Urothelium cell line (cell line): ENCODE results near the gene SPTAN1.

ENCODE experiments used
- DNase-seq: peaks from one replicate; pipeline ENCODE4 v3.0.0; 2011; ENCODE audit warnings: low spot score, mixed read lengths
- FAIRE-seq: peaks from 2 replicates; lab custom pipeline; 2011; peaks lifted over from hg19 to GRCh38; lab: Jason Lieb, UNC

The SPTAN1 gene

DNA sequence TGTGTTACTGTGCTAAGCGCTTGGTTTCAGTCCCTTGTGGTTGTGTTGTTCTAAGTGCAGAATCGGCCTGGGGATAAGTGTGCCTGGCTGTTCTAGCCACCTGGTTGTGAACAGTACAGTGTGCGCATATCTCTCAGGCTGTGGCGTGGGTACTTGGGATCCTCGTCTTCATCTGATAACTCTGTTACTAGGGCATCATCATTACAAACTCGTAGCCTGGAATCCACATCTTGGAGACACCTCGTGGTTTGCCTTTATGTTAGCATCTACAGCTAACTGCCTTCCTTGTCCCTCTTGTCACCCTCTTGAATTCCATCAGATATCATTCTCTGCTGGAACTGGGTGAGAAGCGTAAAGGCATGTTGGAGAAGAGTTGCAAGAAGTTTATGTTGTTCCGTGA, 41.5 kb downstream of the SPTAN1 start:
- DNase-seq (no peak), FAIRE-seq (no peak)

DNA sequence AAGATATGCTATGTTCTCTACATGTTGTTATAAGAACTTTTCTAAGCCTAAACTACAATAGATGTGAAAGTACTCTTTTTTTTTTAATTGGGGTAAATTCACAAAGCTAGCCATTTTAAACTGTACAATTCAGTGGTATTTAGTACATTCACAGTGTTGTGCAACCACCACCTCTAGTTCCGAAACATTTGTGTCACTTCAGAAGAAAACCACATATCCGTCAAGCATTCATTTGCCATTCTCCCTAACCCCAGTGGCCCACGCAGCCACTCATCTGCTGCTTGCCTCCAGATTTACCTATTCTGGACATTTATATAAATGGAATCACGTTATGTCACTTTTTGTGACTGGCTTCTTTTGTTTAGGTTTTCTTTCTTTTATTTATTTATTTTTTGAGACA, 43.1 kb downstream of the SPTAN1 start:
- no peak for DNase-seq
- no peak for FAIRE-seq

DNA sequence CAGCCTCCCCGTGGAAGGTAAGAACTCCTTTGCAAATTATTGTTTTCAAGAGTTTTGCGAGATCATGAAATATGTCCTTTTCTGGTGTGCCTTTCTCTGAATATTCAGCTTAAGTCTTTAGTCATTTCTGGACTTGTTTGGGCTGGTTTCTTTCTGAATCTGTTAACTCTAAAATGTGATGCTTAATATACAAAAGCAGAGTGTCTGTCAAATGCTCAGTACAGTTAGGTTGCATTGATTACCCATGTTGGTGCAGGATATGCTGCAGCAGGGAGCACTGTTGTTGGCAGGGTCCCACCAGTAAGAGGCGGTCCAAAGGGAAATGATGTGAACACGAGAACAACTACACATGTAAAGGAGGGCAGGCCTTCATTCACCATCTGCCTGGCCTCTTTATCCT, 47.7 kb downstream of the SPTAN1 start:
- FAIRE-seq, result no peak
- DNase-seq, result no peak

DNA sequence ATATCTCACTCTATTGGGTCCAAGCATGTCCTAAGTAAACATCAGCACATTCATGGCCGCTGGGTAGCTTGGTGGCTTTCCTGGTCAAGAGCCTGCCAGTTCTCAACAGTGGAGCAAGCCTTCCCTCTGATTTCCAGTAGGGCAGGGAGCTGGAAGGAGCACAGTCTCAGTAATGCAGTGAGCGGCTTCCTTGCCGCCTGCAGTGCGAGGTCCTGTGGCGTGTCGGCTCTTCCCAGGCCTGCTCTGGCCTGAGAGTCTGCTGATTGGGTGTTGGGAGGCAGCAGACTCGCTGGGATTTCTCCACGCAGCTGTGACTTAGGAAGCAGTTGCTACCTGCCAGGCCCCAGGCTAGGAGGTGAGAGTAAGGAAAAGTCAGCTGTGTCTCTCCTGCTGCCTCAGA, 51.3 kb downstream of the SPTAN1 start:
- DNase-seq (no peak), FAIRE-seq (no peak)

DNA sequence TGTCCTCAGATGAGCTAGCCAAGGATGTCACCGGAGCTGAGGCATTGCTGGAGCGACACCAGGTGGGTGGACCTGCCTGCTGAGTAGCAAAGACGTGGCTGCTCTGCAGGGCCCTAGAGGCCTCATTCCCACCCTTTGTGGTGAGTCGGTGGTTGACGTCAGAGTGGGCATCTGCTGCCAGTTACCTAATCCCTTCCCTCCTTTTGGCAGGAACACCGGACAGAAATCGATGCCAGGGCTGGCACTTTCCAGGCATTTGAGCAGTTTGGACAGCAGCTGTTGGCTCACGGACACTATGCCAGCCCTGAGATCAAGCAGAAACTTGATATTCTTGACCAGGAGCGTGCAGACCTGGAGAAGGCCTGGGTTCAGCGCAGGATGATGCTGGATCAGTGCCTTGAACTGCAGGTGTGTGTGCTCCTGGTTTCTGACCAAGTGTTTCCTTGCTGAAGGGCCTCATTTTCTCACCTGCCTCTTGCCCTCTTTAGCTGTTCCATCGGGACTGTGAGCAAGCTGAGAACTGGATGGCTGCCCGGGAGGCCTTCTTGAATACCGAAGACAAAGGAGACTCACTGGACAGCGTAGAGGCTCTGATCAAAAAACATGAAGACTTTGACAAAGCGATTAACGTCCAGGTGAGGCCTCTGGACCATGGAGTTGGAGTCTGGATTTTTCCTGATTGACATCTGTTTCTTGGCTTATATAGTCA, 55.4 kb downstream of the SPTAN1 start:
- no peak for FAIRE-seq
- no peak for DNase-seq

DNA sequence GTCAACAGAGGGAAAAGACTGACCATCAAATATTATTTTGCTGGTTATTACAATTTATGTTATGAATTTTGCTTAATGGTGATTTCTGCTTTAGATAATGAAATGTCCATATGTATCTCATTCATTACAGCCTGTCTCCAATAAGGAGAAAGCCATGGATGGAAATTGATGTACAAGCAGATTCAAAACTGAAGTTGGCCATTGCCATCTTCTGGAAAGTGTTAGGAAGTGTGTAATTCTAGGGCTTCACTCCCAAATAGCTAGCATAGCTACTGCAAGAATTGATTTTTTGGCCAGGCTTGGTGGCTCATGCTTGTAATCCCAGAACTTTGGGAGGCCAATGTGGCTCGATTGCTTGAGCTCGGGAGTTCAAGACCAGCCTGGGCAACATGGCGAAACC, 58.5 kb downstream of the SPTAN1 start:
- no peak for FAIRE-seq
- DNase-seq, result no peak

DNA sequence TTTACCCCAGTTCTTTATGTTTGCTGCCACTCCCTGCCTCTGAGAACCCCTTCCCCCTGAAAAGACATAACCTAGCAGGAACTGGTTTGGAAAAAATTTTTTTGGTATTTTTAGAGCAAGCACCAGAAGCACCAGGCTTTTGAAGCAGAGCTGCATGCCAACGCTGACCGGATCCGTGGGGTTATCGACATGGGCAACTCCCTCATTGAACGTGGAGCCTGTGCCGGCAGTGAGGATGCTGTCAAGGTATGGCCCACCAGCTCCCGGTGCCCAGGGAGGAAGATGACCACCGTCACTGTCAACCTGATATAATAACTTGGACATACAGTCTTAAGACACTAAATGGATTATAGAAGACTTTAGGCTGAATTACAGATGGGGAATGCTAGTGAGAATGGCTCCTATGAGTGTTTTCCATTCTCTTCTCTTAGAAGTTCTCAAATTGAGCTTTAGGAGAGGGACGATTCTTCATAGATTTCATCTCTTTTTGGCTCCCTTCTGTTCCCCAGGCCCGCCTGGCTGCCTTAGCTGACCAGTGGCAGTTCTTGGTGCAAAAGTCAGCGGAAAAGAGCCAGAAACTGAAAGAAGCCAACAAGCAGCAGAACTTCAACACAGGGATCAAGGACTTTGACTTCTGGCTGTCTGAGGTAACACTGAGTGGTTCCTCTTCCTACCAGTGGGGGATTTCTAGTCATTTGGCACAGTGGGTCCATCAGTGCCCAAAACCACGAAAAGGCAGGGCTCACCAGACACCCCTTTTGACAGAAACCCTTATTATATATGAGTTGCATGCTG, 59.4 kb downstream of the SPTAN1 start:
- DNase-seq (no peak), FAIRE-seq (no peak)

DNA sequence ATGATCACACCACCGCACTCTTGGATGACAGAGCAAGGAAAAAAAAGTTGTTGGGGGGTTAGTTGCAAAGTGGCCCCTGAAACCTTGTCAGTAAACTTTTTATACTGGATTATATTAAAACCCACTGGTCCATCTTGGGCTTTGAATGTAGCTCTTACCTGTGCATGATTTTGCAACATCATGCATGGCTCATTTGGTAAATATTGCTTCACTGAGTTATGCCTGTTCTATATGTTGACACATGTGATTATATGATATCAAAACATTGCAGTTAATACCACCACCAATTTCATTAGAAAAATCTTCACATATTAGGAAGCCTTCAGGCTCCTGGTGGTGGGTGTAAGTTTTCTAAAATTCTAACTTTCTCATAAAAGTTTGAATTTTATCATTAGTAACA, 62.3 kb downstream of the SPTAN1 start:
- DNase-seq (no peak), FAIRE-seq (no peak)

DNA sequence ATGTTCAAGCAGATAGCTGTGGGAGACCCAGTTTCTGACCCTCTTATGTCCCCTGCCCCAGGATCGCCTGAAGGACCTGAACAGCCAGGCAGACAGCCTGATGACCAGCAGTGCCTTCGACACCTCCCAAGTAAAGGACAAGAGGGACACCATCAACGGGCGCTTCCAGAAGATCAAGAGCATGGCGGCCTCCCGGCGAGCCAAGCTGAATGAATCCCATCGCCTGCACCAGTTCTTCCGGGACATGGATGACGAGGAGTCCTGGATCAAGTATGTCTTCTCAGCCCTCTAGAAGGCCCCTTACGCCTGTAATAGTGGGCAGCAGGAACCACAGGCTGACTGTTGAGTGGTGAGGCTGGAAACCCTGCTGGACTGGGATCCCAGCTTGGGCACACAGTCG, 63.2 kb downstream of the SPTAN1 start:
- DNase-seq, result no peak
- no peak for FAIRE-seq

DNA sequence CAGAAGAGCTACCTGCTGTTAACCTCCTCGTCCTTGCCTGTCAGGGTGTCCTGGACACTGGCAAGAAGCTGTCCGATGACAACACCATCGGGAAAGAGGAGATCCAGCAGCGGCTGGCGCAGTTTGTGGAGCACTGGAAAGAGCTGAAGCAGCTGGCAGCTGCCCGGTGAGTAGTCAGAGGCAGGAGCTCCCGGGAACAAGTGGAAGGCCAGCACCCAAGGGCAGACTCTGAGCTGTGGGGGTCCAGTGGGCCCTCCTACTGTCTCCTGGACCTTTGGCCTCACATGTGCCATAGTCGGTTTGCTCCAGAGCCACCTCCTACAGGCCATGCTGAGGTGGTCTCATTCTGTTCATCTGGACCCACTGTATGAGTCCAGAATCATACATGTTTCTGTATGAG, 65.6 kb downstream of the SPTAN1 start:
- FAIRE-seq (no peak), DNase-seq (no peak)

DNA sequence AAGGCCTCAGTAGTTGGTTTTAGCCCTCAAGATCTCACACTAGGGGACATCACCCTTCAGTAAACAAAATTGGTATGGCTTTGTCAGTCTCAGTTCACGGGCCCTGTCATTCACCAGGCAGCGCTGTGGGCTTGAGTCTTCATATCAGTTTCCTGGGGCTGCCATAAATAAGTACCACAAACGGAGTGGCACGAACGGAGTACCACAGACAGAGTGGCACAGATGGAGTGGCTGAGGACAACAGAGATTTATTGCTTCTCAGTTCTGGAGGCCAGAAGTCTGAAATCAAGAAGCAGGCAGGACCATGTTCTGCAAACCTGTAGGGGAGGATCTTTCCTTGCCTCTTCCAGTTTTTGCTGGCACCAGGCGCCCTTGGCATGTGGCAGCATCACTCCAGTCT, 66.7 kb downstream of the SPTAN1 start:
- DNase-seq, result no peak
- no peak for FAIRE-seq

DNA sequence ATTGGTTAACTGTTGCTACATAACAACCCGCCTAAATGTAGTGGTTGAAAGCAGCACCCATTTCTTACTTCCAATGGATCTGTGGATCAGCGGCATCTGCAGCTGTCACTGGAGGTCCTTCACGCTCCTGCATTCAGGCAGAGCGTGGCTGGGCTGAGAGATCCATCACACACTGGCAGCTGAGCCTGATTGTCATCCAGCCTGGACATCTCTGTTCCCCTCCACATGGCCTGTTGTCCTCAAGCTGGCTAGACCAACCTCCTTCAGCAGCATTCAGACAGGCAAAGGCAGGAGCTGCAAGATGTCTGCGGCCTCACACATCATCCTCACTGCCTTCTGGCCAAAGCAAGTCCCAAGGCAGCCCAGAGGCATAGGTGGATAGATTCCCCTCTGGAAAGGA, 67.4 kb downstream of the SPTAN1 start:
- DNase-seq (no peak), FAIRE-seq (no peak)

DNA sequence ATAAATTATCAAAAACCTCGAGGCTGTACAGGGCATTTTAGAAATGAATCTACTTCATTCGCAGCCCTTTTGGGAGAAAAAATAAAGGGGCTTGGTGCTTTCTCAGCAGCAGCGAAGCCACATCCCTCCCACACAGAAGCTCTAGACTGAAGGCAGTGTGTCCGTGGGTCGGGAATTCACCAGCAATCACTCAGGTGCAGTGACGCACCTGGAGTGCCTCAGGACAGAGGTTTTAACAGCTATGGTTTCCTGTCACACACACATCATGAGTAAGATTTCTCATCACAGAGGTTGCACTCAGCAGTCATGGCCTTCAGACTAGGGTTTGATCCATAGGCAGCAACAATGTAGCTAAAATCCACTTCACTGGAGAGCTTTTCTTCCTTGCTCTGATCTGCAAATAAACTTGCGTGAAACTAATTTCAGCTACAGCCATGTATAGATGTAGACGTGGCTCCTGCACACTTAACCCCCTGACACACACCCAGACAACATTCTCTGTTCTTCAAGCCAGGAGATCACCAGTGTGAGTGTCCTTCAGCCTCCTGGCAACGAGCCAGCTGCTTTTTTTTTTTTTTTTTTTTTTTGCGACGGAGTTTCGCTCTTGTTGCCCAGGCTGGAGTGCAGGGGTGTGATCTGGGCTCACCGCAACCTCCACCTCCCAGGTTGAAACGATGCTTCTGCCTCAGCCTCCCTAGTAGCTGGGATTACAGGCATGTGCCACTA, 69.5 kb downstream of the SPTAN1 start:
- FAIRE-seq (no peak), DNase-seq (no peak)

DNA sequence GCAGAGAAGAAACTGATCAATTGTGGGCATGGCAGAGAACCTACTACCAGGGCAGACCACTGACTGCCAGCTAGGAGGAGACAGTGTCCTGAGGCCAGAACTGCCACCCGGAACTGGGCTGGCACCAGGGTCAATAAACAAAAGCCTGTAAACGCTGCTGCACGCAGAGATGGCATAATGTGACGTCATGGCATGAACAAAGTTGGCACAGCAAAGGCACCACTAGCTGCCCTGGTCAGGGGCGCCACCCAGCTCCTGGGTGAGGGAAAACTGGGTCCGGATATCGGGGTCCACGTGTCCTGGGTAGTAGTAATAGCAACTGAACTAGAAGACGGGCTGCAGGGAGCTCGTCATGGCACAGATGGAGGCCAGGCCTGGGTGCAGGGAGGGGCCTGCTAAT, 72.2 kb downstream of the SPTAN1 start:
- DNase-seq (no peak), FAIRE-seq (no peak)

DNA sequence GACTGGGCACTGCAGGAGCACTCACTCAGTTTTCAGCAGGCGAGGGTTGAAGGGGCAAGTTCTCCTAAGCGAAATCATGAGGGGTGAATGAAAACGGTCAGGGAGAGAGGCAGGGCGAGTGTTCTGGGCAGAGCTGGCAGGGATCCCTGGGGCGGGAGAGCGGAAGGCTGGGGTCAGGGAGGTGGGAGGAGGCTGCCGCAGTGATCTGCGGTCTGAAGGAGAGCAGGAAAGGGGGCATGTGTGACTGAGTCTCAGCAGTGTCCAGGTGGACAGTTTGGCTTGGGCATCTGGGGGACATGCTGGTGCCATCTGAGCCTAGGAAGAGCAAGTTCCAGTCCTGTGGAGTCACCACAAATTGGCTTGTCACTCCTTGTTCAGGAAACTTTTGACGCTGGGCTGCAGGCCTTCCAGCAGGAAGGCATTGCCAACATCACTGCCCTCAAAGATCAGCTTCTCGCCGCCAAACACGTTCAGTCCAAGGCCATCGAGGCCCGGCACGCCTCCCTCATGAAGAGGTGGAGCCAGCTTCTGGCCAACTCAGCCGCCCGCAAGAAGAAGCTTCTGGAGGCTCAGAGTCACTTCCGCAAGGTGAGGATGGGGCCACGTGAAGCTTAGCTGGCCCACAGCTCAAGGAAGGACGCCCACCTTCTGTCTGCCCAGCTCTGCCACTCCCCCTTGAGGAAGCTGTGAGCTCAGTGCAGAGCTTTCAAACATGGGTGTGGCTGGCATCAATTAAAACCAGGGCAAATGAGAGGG, 73.2 kb downstream of the SPTAN1 start:
- DNase-seq (no peak), FAIRE-seq (no peak)

DNA sequence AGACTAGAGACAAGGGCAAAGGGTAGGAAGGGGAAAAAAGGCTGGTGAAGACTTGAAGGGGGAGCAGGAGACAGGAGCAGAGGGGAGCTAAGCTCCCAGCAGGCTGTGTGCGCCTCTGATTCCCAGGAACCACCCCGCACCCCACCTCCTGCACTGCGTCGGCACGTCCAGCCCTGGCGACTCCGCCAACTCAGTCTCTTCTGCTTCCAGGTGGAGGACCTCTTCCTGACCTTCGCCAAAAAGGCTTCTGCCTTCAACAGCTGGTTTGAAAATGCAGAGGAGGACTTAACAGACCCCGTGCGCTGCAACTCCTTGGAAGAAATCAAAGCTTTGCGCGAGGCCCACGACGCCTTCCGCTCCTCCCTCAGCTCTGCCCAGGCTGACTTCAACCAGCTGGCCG, 73.8 kb downstream of the SPTAN1 start:
- FAIRE-seq (no peak), DNase-seq (no peak)

DNA sequence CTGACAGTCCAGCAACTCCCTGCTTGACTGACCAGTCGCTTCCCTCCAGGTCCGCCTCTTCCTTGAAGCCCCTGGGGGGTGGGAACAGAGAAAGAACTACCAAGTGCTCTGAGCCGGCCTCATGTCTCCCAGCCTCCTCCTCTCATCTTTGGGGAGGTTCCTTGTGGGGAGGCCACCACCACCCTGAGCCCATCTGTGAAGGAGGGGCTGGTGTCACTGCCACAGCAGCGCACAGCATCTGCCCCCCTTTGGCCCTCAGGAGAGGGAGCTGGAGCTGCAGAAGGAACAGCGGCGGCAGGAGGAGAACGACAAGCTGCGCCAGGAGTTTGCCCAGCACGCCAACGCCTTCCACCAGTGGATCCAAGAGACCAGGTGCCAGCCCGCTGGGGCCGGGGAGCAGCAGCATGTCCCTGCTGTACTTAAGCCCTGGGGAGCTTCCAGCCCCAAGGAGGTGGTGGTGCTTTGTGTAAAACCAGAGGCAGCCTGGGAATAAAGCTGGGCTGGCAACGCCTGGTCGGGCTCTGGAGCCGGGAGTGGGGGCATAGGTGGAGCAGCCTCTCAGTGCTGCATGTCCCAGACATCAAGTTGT, 74.8 kb downstream of the SPTAN1 start:
- FAIRE-seq, result no peak
- no peak for DNase-seq

DNA sequence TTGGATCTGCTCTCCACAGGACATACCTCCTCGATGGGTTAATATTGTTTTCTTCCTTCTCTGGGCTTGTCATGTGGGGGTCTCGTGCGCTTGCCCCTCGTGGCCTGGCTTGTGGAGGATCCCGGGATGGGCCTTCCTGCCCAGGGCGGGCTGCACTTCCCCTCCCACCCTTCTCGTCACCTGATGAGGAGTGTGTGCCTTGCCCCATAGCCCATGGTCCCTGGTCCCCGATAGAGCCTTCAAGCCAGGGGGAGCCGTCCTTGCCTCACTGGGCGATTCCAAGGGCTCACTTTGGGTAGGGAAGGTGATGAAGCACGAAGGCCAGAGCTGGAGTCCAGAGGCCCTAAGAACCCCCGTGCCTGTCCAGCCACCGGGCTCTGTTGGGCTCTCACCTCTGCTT, 75.5 kb downstream of the SPTAN1 start:
- FAIRE-seq (no peak), DNase-seq (no peak)

DNA sequence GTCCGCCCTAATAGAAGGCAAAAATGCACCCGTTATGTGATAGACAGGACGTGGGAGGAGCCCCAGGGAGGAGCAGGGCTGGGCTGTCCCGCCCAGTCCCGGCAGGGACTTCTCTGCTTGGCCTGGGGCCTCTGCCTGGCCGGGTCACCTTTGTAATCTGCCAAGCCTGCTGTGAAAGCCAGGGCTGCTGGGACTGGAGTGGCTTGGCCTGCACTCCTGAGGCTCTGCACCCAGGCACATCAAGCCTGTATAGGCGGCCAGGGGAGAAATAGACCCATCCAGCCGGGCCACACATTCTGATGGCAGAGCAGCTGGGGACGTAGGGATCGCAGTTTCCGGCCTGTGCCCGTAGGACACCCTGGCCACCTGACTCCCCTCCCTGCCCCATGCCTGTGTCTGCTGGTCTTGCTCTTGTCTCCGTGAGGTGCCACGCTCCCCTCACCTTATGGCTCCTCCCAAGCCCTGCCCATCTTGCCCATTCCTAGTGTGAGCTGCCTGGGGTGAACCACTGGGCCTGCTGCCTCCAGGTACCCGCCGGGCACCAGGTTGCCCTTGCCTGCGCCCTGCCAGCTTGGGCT, 76.2 kb downstream of the SPTAN1 start:
- DNase-seq (no peak), FAIRE-seq (no peak)

DNA sequence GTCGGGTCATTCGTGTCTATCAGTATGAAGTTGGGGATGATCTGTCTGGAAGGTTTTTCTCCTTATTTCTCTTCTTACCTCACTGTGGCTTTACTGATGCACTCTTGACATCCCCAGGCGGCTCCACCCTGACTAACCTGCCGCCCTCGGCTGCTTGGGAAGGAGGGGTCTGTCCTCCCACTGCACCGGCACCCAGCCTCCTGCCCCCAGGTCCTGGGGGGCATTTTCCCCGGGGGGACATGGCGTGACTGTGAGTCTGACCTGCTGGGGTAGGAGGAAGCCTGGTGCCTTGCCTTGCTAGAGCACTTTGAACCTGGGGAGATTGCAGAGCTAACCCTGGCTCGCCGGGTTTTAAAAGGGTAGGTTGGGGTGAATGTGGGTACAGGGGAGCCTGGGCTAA, 76.7 kb downstream of the SPTAN1 start:
- FAIRE-seq (no peak), DNase-seq (no peak)
